Pancreas (tissue), 10 donors: ENCODE results near the gene ART3. TPM values are rescaled to one million over a fixed set of nuclear protein-coding genes. Genes with fewer than 3 reads are reported as not detected.

Experiments used
- ATAC-seq, 4 donors: fragments of 200-7000 bp; cut with Tn5 transposase; one replicate each; pipeline versions ENCODE4 v1.8.0 to v1.9.1; 2020; ENCODE audit warnings: mild to moderate bottlenecking in 4 of 4, moderate library complexity in 4 of 4
- DNase-seq, 6 donors: peaks; one replicate each; pipeline ENCODE4 v3.0.0-alpha.2; 2020
- FAIRE-seq: peaks from 2 replicates; lab custom pipeline; 2012; peaks lifted over from hg19 to GRCh38; lab: Jason Lieb, UNC
- H3K27ac ChIP-seq, 4 donors: fragments of 200-600 bp; sonication (generic); 1 replicate in 3 of 4; 2 replicates in 1 of 4; pipeline versions ENCODE4 v1.5.0 to v1.8.0; 2020
- H3K27me3 ChIP-seq, 4 donors: fragments of 200-600 bp; one replicate each; pipeline ENCODE4 v1.8.0; 2021
- H3K36me3 ChIP-seq, 3 donors: fragments of 200-600 bp; sonication (generic) in 1 of 3; one replicate each; pipeline versions ENCODE4 v1.5.0 to v1.8.0; 2020 to 2021
- H3K4me1 ChIP-seq, 3 donors: fragments of 200-600 bp; one replicate each; pipeline ENCODE4 v1.8.0; 2021
- H3K4me3 ChIP-seq, 4 donors: fragments of 200-600 bp; sonication (generic) in 2 of 4; one replicate each; pipeline versions ENCODE4 v1.5.0 to v1.8.0; 2020 to 2021
- H3K9me3 ChIP-seq, 4 donors: fragments of 200-600 bp; one replicate each; pipeline ENCODE4 v1.8.0; 2021
- CTCF ChIP-seq, 4 donors: fragments of 200-600 bp; sonication (generic) in 3 of 4; IDR thresholded peaks; one replicate each; pipeline versions ENCODE4 v1.5.0 to v1.8.0; 2021; ENCODE audit warnings: antibody characterized with exemption in 4 of 4
- WGBS, 2 donors: extraction: QIAGEN DNeasy Blood & Tissue Kit; methylation state at CpG; one replicate each; pipeline ENCODE4 v1.1.7; 2013; 5-methylcytosine and 5-hydroxymethylcytosine counted together
- intact Hi-C, 3 donors: fragments of 100-400 bp; cut with DNase I; formaldehyde crosslinking; loops; one replicate each; pipeline versions ENCODE4 v1.11.1 to v1.14.2; 2022
- polyA plus RNA-seq, 2 donors: library from polyadenylated mRNA; stranded (reverse); fragments of 200-250 nt; gene quantifications; one replicate each; pipeline ENCODE4 v1.2.3, GENCODE V29; 2013
- total RNA-seq, 6 donors: library from RNA; stranded (reverse); fragmentation: NEBNext Ultra II Directional in 4 of 6; extraction: Animal tissue kit (Norgen Biotek cat#: 25700) in 4 of 6; gene quantifications; one replicate each; pipeline versions ENCODE4 v1.2.1 to v1.2.4, GENCODE V29; 2021 to 2023
- donor health status: healthy with polysubstance abuse.
- donor health status: DM: no; HTN: no; CAD: no; lungs with moderate emphysema.
- donor health status: DM: no; HTN: no; CAD: no.
- donor health status: control.
- donor health status: control.
- donor health status: Bipolar disorder and iron deficiency.
- donor health status: DM: yes; HTN: yes; CAD: no.
- donor health status: DM: no; HTN: no; CAD: no.
- donor health status: DM: no; HTN: no; CAD: no.
- donor health status: DM: yes; HTN: yes; CAD: no.

Gene ART3
- total and polyA plus RNA-seq, 8 donors: 0.32 to 14.4 (median 4.9) TPM

GRCh38 chr4:76055016-76055415 lies 19.5 kb upstream of the ART3 start:
- whole genome bisulfite sequencing, 2 donors: 69 to 86% methylated on average over 2 of the region's 2 CpGs
- DNase-seq: no peak
- no peaks in the 10 kb centered on the region for H3K9me3 ChIP-seq
- no peaks in the 10 kb centered on the region for H3K27me3 ChIP-seq
- peaks cover 4 to 20% (median 17%) of the 10 kb centered on the region in 3 donors for H3K4me1 ChIP-seq
- peak overlapping the region in 2 of 4 donors; percentile 21 to 57 for H3K27ac ChIP-seq
- H3K4me3 ChIP-seq: no peak overlapping the region
- peak in 2 of 4 donors; percentile 40 to 45 for ATAC-seq
- intact Hi-C loops: no loop called here
- no peak for TF ChIP-seq CTCF (IDR thresholded peaks at IDR 0.05)
- no peak for FAIRE-seq
- no peaks in the 10 kb centered on the region for H3K36me3 ChIP-seq

- WGBS, 2 donors: 79 to 82% methylated on average over 2 of the region's 2 CpGs
- DNase-seq (no peak), FAIRE-seq (no peak), ATAC-seq (no peak)
- Histone ChIP-seq H3K27me3 (no peaks in the 10 kb centered on the region), H3K36me3 (no peaks in the 10 kb centered on the region), H3K27ac (no peak overlapping the region), H3K4me3 (no peak overlapping the region), H3K9me3 (no peaks in the 10 kb centered on the region), H3K4me1 (peaks cover 5 to 25% (median 21%) of the 10 kb centered on the region in 3 donors)
- intact Hi-C loops: no loop called here
- TF ChIP-seq CTCF (IDR thresholded peaks at IDR 0.05): no peak
Observed at GRCh38 chr4:76055421-76055820, 19.1 kb upstream of the ART3 start.

- H3K36me3 ChIP-seq: no peaks in the 10 kb centered on the region
- no peak overlapping the region for H3K4me3 ChIP-seq
- DNase-seq: no peak
- no peak for TF ChIP-seq CTCF (IDR thresholded peaks at IDR 0.05)
- no peak overlapping the region for H3K27ac ChIP-seq
- H3K27me3 ChIP-seq: no peaks in the 10 kb centered on the region
- peaks cover 5 to 25% (median 24%) of the 10 kb centered on the region in 3 donors for H3K4me1 ChIP-seq
- no peak for FAIRE-seq
- intact Hi-C loops: no loop called here
- no peaks in the 10 kb centered on the region for H3K9me3 ChIP-seq
- ATAC-seq: no peak
Observed at GRCh38 chr4:76058302-76058701, 16.2 kb upstream of the ART3 start.

GRCh38 chr4:76058888-76059426 lies 15.6 kb upstream of the ART3 start:
- H3K27me3 ChIP-seq: no peaks in the 10 kb centered on the region
- no peak overlapping the region for H3K4me3 ChIP-seq
- intact Hi-C loops: no loop called here
- no peaks in the 10 kb centered on the region for H3K9me3 ChIP-seq
- no peak overlapping the region for H3K27ac ChIP-seq
- FAIRE-seq: no peak
- peak in 3 of 6 donors; percentile 18 to 26 (median 21) for DNase-seq
- no peaks in the 10 kb centered on the region for H3K36me3 ChIP-seq
- 21 to 23% methylated on average over 3 of the region's 3 CpGs for whole genome bisulfite sequencing, 2 donors
- peak; percentile 58 to 82 (median 70) for ATAC-seq
- peaks cover 5 to 25% (median 24%) of the 10 kb centered on the region in 3 donors for H3K4me1 ChIP-seq
- TF ChIP-seq CTCF (IDR thresholded peaks at IDR 0.05): no peak

GRCh38 chr4:76059750-76060149 lies 14.8 kb upstream of the ART3 start:
- no peak for TF ChIP-seq CTCF (IDR thresholded peaks at IDR 0.05)
- Histone ChIP-seq H3K27ac (peak overlapping the region in 1 of 4 donors; percentile 17), H3K4me1 (peaks cover 5 to 25% (median 24%) of the 10 kb centered on the region in 3 donors), H3K4me3 (no peak overlapping the region), H3K9me3 (no peaks in the 10 kb centered on the region), H3K36me3 (no peaks in the 10 kb centered on the region), H3K27me3 (no peaks in the 10 kb centered on the region)
- DNase-seq: no peak
- peak in 3 of 4 donors; percentile 11 to 35 (median 18) for ATAC-seq
- FAIRE-seq: no peak
- 65 to 73% methylated on average over 1 of the region's 1 CpG for WGBS, 2 donors
- intact Hi-C loops: no loop called here
